ENCODE measurements around the gene AP1M1. TPM values are rescaled to one million over a fixed set of nuclear protein-coding genes. Genes with fewer than 3 reads are reported as not detected.
"Not testable (repeated sequence)": the region's sequence is repeated elsewhere in the genome, so short reads cannot be mapped to it uniquely, and the experiment has no call there.

AP1M1 gene
- 39.1 TPM for total RNA-seq
- long read RNA-seq, full-length matches to known transcripts = 96 of 111 reads
- long read RNA-seq, partial matches to known transcripts = 12 of 111 reads
- long read RNA-seq, other reads (novel, unspliced or antisense) = 3 of 111 reads

- DNase-seq (peak; percentile 100), ATAC-seq (peak; percentile 97)
- intact Hi-C loops (cut with micrococcal nuclease) = no loop called here
Measured at GRCh38 chr19:16197622-16198369, at the start of gene AP1M1. Gene AP1M1 (plus strand): TSS chr19:16197911. CDS start chr19:16198027, 116 bp downstream.

- intact Hi-C loops (cut with micrococcal nuclease) = no loop called here
- ATAC-seq = no peak
- no peak for DNase-seq
Measured at GRCh38 chr19:16148443-16149229, 49.1 kb upstream of the AP1M1 start.

- DNase-seq (no peak), ATAC-seq (no peak)
- intact Hi-C loops (cut with micrococcal nuclease) = no loop called here
Measured at GRCh38 chr19:16153582-16154336, 44.0 kb upstream of the AP1M1 start.

- DNase-seq (no peak), ATAC-seq (no peak)
- intact Hi-C loops (cut with micrococcal nuclease) = no loop called here
Measured at GRCh38 chr19:16154557-16154956, 43.2 kb upstream of the AP1M1 start.

GRCh38 chr19:16155128-16155527 is 42.6 kb upstream of the AP1M1 start:
- DNase-seq (no peak), ATAC-seq (no peak)
- intact Hi-C loops (cut with micrococcal nuclease) = no loop called here

- intact Hi-C loops (cut with micrococcal nuclease) = no loop called here
- ATAC-seq (no peak), DNase-seq (no peak)
Measured at GRCh38 chr19:16156904-16157303, 40.8 kb upstream of the AP1M1 start.

- ATAC-seq = no peak
- intact Hi-C loops (cut with micrococcal nuclease) = no loop called here
- DNase-seq = no peak
Measured at GRCh38 chr19:16157601-16158000, 40.1 kb upstream of the AP1M1 start.

- DNase-seq = no peak
- ATAC-seq = no peak
- intact Hi-C loops (cut with micrococcal nuclease) = no loop called here
Measured at GRCh38 chr19:16159655-16160054, 38.1 kb upstream of the AP1M1 start.

GRCh38 chr19:16160445-16160942 is 37.2 kb upstream of the AP1M1 start:
- intact Hi-C loops (cut with micrococcal nuclease) = no loop called here
- no peak for ATAC-seq
- DNase-seq = no peak

GRCh38 chr19:16160943-16161560 is 36.7 kb upstream of the AP1M1 start:
- ATAC-seq (no peak), DNase-seq (no peak)
- intact Hi-C loops (cut with micrococcal nuclease) = no loop called here

- no peak for DNase-seq
- intact Hi-C loops (cut with micrococcal nuclease) = no loop called here
- ATAC-seq = no peak
Measured at GRCh38 chr19:16161840-16162239, 35.9 kb upstream of the AP1M1 start.

- intact Hi-C loops (cut with micrococcal nuclease) = no loop called here
Measured at GRCh38 chr19:16164222-16164890, 33.4 kb upstream of the AP1M1 start.

GRCh38 chr19:16166417-16166816 is 31.3 kb upstream of the AP1M1 start:
- intact Hi-C loops (cut with micrococcal nuclease) = no loop called here
- DNase-seq = no peak
- ATAC-seq = no peak

More at GRCh38 chr19:16164222-16164890, 33.4 kb upstream of the AP1M1 start:
- DNase-seq = no peak
- ATAC-seq = no peak

- no peak for ATAC-seq
- DNase-seq = no peak
- intact Hi-C loops (cut with micrococcal nuclease) = no loop called here
Measured at GRCh38 chr19:16167055-16167454, 30.7 kb upstream of the AP1M1 start.

- no peak for DNase-seq
- ATAC-seq = no peak
- intact Hi-C loops (cut with micrococcal nuclease) = no loop called here
Measured at GRCh38 chr19:16168465-16169081, 29.1 kb upstream of the AP1M1 start.

- no peak for DNase-seq
- no peak for ATAC-seq
- intact Hi-C loops (cut with micrococcal nuclease) = loop anchor here (10.0 kb wide), 1 partner anchor 545 kb away; no protein-coding TSS in a partner anchor
Measured at GRCh38 chr19:16170134-16170533, 27.6 kb upstream of the AP1M1 start.

- intact Hi-C loops (cut with micrococcal nuclease) = loop anchor here (10.0 kb wide), 1 partner anchor 551 kb away; no protein-coding TSS in a partner anchor
- DNase-seq (no peak), ATAC-seq (no peak)
Measured at GRCh38 chr19:16175954-16176353, 21.8 kb upstream of the AP1M1 start.

GRCh38 chr19:16178866-16179265 is 18.8 kb upstream of the AP1M1 start:
- intact Hi-C loops (cut with micrococcal nuclease) = loop anchor here (10.0 kb wide), 1 partner anchor 554 kb away; no protein-coding TSS in a partner anchor
- ATAC-seq, DNase-seq: not testable (repeated sequence)
